OCI-LY3 (cell line): ENCODE measurements around the gene SGCE.

Experiments used
- H2AFZ ChIP-seq: fragments of 200-600, 300-600 bp; shearing (Covaris generic); 2 replicates; pipeline ENCODE4 v1.6.0; 2014; ENCODE audit warnings: antibody characterized with exemption, low read depth, low read length
- H3K27ac ChIP-seq: fragments of 200-600, 300-600 bp; sonication (generic); 2 replicates; pipeline ENCODE4 v1.5.1; 2014; ENCODE audit warnings: mild to moderate bottlenecking, low read length, moderate library complexity, mixed read lengths
- H3K27me3 ChIP-seq: fragments of 200-600, 300-600 bp; sonication (generic); 2 replicates; pipeline ENCODE4 v1.6.1; 2014; ENCODE audit warnings: low read depth, low read length, mixed read lengths
- H3K36me3 ChIP-seq: fragments of 200-600, 300-600 bp; sonication (generic); replicated peaks from 2 replicates; pipeline ENCODE3; 2014; ENCODE audit warnings: low read depth, low read length, mixed read lengths
- H3K4me1 ChIP-seq: fragments of 300-600, 200-600 bp; sonication (generic); 2 replicates; pipeline ENCODE4 v1.6.1; 2014; ENCODE audit warnings: low read length, mixed read lengths
- H3K4me2 ChIP-seq: fragments of 200-600, 300-600 bp; sonication (generic); 2 replicates; pipeline ENCODE4 v1.6.1; 2014; ENCODE audit warnings: low read length, mixed read lengths
- H3K4me3 ChIP-seq: fragments of 300-600, 200-600 bp; sonication (generic); 2 replicates; pipeline ENCODE4 v1.5.1; 2014; ENCODE audit warnings: antibody characterized with exemption, mild to moderate bottlenecking, low read length, moderate library complexity
- H3K79me2 ChIP-seq: fragments of 300-600, 200-600 bp; shearing (Covaris generic); 2 replicates; pipeline ENCODE4 v1.6.1; 2014; ENCODE audit warnings: mild to moderate bottlenecking, low read length, mixed read lengths
- H3K9ac ChIP-seq: fragments of 300-600, 200-600 bp; shearing (Covaris generic); 2 replicates; pipeline ENCODE4 v1.6.0; 2014; ENCODE audit warnings: mild to moderate bottlenecking, low read length, moderate library complexity
- H3K9me3 ChIP-seq: fragments of 200-600, 300-600 bp; shearing (Covaris generic); 2 replicates; pipeline ENCODE4 v1.6.1; 2014; ENCODE audit warnings: low read length, mixed read lengths; ENCODE audit not compliant: insufficient read depth
- H4K20me1 ChIP-seq: fragments of 200-600, 300-600 bp; sonication (generic); 2 replicates; pipeline ENCODE4 v1.6.1; 2016; ENCODE audit warnings: low read length, mixed read lengths; ENCODE audit not compliant: insufficient read depth
- EZH2phosphoT487 ChIP-seq: fragments of 200-600 bp; shearing (Covaris generic); IDR thresholded peaks from 2 replicates; pipeline ENCODE4 v1.6.1; 2018; ENCODE audit warnings: antibody characterized with exemption, mixed run types, low read depth
- TF ChIP-seq, protein P1 (sequence below): fragments of 200-600, 300-600 bp; sonication (generic); IDR thresholded peaks from 2 replicates; pipeline ENCODE4 v1.5.1; 2014; ENCODE audit warnings: antibody characterized with exemption, low read length, low read depth

The SGCE gene

DNA sequence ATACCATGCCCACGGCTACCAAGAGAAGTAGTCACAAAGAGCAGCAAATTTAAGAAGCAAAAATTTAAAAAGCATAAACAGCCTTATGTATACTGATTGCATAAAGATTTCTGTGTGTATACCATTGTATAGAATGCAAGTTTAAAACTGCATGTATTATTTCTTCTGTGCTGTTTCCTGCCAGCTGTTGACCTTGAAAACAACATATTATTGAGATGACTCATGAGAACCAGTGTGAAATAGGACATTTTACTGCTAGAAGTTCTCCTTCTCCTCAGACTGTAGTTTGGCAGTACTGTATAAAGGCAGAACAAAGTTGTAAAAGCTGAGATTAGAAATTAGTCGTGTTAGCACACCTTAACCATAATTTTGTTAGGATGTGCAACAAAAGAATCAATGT, 42.3 kb upstream of the SGCE start:
- Histone ChIP-seq H3K4me1 (no peaks in the 10 kb centered on the region; the same call in 1 of the 2 replicates), H3K4me3 (no peak overlapping the region), H3K27ac (no peak overlapping the region), H3K9me3 (no peaks in the 10 kb centered on the region), H2AFZ (no peak overlapping the region), H4K20me1 (no peaks in the 10 kb centered on the region), H3K27me3 (no peaks in the 10 kb centered on the region), H3K36me3 (no peaks in the 10 kb centered on the region), H3K9ac (no peak overlapping the region), H3K4me2 (no peak overlapping the region), H3K79me2 (no peaks in the 10 kb centered on the region)
- TF ChIP-seq EZH2phosphoT487: no peak
- TF ChIP-seq, protein P1, sequence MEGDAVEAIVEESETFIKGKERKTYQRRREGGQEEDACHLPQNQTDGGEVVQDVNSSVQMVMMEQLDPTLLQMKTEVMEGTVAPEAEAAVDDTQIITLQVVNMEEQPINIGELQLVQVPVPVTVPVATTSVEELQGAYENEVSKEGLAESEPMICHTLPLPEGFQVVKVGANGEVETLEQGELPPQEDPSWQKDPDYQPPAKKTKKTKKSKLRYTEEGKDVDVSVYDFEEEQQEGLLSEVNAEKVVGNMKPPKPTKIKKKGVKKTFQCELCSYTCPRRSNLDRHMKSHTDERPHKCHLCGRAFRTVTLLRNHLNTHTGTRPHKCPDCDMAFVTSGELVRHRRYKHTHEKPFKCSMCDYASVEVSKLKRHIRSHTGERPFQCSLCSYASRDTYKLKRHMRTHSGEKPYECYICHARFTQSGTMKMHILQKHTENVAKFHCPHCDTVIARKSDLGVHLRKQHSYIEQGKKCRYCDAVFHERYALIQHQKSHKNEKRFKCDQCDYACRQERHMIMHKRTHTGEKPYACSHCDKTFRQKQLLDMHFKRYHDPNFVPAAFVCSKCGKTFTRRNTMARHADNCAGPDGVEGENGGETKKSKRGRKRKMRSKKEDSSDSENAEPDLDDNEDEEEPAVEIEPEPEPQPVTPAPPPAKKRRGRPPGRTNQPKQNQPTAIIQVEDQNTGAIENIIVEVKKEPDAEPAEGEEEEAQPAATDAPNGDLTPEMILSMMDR: no peak

DNA sequence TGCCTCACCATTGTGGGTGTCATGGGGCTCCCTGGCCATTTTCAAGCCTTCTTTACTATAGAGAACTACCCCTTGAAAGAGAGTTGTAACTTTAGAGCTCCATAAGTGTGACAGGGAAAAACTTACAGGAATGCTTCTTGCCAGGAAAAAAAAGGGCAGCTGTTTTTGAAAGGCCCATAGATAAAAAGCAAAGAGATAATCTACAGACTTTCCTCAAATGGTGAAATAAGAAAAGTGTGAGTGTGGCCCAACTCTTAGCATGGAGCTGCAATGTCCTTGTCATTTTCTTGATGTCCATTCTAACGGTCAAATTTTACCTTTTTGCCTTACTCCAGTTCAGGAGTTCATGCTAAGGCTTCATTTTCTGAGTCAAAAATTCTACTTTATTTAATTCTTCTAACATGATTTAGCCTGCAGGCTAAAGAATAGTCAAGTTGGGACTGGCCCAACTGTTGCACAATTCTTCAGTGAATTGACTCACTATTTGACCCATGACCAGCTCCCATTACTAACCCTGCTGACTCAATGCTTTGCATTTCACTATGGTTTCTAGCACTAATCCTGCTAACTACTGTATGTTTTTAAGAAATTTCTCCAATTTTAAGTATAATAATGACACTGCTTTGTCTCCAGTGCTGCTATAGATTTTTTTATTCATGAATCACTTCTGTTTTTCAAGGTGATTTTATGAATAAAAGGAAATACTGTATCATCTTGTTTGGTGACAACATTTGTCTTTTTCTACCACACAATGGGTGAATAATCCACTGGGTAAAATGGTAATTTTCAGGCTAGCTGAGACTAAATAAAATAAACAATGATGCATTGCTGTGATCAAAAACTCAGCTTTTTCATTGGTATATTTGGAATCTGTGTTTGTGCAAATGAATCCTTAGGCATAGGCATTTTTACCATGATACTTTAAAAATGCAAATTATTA, 41.4 kb upstream of the SGCE start:
- Histone ChIP-seq H3K9me3 (no peaks in the 10 kb centered on the region), H3K4me1 (no peaks in the 10 kb centered on the region; the same call in 1 of the 2 replicates), H3K4me3 (no peak overlapping the region), H3K27me3 (no peaks in the 10 kb centered on the region), H3K27ac (no peak overlapping the region), H3K4me2 (no peak overlapping the region), H3K79me2 (no peaks in the 10 kb centered on the region), H3K36me3 (no peaks in the 10 kb centered on the region), H3K9ac (no peak overlapping the region), H2AFZ (no peak overlapping the region), H4K20me1 (no peaks in the 10 kb centered on the region)
- TF ChIP-seq, protein P1: no peak
- TF ChIP-seq EZH2phosphoT487: no peak

DNA sequence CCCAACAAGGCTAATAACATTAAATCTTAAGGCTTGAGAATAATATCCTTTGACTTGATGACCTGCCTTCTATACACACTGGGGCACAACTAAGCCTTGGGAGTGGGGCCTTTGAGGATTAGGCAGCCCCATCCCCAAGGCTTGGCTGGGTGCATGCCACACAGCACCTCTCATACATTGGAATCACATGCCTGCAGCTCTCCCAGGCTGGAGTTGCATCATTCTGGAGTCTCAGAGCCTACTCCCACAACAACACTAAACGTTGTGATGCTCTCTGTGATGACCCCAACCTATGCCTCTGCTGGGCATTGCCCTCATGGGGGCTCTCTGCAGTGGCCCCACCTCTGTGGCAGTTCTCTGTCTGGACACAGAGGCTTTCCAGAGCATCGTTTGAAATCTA, 31.9 kb upstream of the SGCE start:
- no peaks in the 10 kb centered on the region for H3K79me2 ChIP-seq
- no peak for TF ChIP-seq EZH2phosphoT487
- TF ChIP-seq, protein P1: no peak

DNA sequence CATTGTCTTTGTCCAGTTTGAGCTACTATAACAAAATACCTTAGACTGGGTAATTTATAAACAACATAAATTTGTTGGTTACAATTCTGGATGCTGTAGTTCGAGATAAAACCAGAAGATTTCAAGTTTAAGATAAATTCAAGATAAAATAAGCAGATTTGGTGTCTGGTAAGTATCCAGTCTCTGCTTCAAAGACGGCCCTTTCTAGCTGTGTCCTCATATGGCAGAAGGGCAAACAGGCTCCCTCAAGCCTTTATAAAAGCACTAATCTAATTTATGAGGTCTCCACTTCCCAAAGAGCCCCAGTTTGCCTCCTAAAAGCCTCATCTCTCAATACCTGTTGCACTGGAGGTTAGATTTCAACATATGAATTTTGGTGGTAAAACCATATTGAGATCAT, 31.1 kb upstream of the SGCE start:
- H2AFZ ChIP-seq: no peak overlapping the region
- H3K27ac ChIP-seq: no peak overlapping the region
- H3K36me3 ChIP-seq: no peaks in the 10 kb centered on the region
- TF ChIP-seq, protein P1: no peak
- no peak for TF ChIP-seq EZH2phosphoT487
- H3K27me3 ChIP-seq: no peaks in the 10 kb centered on the region
- H3K4me1 ChIP-seq: no peaks in the 10 kb centered on the region
- H3K4me2 ChIP-seq: no peak overlapping the region
- H4K20me1 ChIP-seq: no peaks in the 10 kb centered on the region
- no peaks in the 10 kb centered on the region for H3K9me3 ChIP-seq
- H3K9ac ChIP-seq: no peak overlapping the region
- H3K4me3 ChIP-seq: no peak overlapping the region
- H3K79me2 ChIP-seq: no peaks in the 10 kb centered on the region

More for the DNA sequence above, 31.9 kb upstream of the SGCE start:
- H3K4me2 ChIP-seq: no peak overlapping the region
- no peak overlapping the region for H3K27ac ChIP-seq
- H3K9ac ChIP-seq: no peak overlapping the region
- H2AFZ ChIP-seq: no peak overlapping the region
- no peaks in the 10 kb centered on the region for H3K9me3 ChIP-seq
- no peaks in the 10 kb centered on the region for H3K27me3 ChIP-seq
- no peaks in the 10 kb centered on the region for H3K4me1 ChIP-seq
- H3K4me3 ChIP-seq: no peak overlapping the region
- no peaks in the 10 kb centered on the region for H3K36me3 ChIP-seq
- no peaks in the 10 kb centered on the region for H4K20me1 ChIP-seq
